Retina (tissue), 1 donor: ENCODE results near the gene PNPO.
A peak's percentile ranks its signal among the peaks of the same experiment; 100 is the strongest.

Source experiments
- DNase-seq: peaks from one replicate; pipeline ENCODE4 v3.0.0-alpha.2; 2016

The PNPO gene

GRCh38 chr17:47941246-47942095, at the start of gene PNPO:
Gene PNPO (plus strand): TSS chr17:47941571. CDS start chr17:47941676, 105 bp downstream.
- peak; percentile 89 for DNase-seq

GRCh38 chr17:47894498-47895346, 46.6 kb upstream of the PNPO start:
- DNase-seq, result no peak

- DNase-seq, result no peak
These were observed 46.0 kb upstream of the PNPO start for GRCh38 chr17:47895347-47895855.

- peak; percentile 100 for DNase-seq
These were observed 45.3 kb upstream of the PNPO start, which contains the start of gene SP2 for GRCh38 chr17:47895856-47896671. Gene SP2 (plus strand): TSS chr17:47896236. CDS start chr17:47896287, 51 bp downstream.

GRCh38 chr17:47896672-47897490, 44.5 kb upstream of the PNPO start:
- DNase-seq, result no peak

- no peak for DNase-seq
These were observed 43.8 kb upstream of the PNPO start for GRCh38 chr17:47897561-47897960.

GRCh38 chr17:47898241-47898640, 43.1 kb upstream of the PNPO start:
- no peak for DNase-seq

GRCh38 chr17:47899643-47900042, 41.7 kb upstream of the PNPO start:
- DNase-seq, result no peak

- no peak for DNase-seq
These were observed 39.9 kb upstream of the PNPO start for GRCh38 chr17:47901423-47901822.

GRCh38 chr17:47902039-47902744, 39.2 kb upstream of the PNPO start:
- no peak for DNase-seq

GRCh38 chr17:47905221-47905733, 36.1 kb upstream of the PNPO start:
- no peak for DNase-seq

- DNase-seq, result no peak
These were observed 34.9 kb upstream of the PNPO start for GRCh38 chr17:47906443-47906842.

GRCh38 chr17:47907932-47908562, 33.3 kb upstream of the PNPO start:
- DNase-seq, result no peak

- no peak for DNase-seq
These were observed 28.3 kb upstream of the PNPO start for GRCh38 chr17:47913050-47913449.

- DNase-seq, result no peak
These were observed 26.9 kb upstream of the PNPO start for GRCh38 chr17:47914306-47914948.

- DNase-seq, result no peak
These were observed 25.5 kb upstream of the PNPO start for GRCh38 chr17:47915776-47916398.

GRCh38 chr17:47916489-47917208, 24.7 kb upstream of the PNPO start:
- no peak for DNase-seq

- DNase-seq, result no peak
These were observed 23.8 kb upstream of the PNPO start for GRCh38 chr17:47917581-47917980.

GRCh38 chr17:47918006-47918405, 23.4 kb upstream of the PNPO start:
- no peak for DNase-seq
